GM19324 (cell line): ENCODE results near the gene XPO5.
"Not testable (repeated sequence)": the region's sequence is repeated elsewhere in the genome, so short reads cannot be mapped to it uniquely, and the experiment has no call there.

Experiments used
- ATAC-seq: cut with Tn5 transposase; IDR thresholded peaks from one replicate; pipeline ENCODE4 v1.9.1; 2021; ENCODE audit warnings: mild to moderate bottlenecking, moderate library complexity; ENCODE audit not compliant: unreplicated experiment, low FRiP score

XPO5 gene

DNA sequence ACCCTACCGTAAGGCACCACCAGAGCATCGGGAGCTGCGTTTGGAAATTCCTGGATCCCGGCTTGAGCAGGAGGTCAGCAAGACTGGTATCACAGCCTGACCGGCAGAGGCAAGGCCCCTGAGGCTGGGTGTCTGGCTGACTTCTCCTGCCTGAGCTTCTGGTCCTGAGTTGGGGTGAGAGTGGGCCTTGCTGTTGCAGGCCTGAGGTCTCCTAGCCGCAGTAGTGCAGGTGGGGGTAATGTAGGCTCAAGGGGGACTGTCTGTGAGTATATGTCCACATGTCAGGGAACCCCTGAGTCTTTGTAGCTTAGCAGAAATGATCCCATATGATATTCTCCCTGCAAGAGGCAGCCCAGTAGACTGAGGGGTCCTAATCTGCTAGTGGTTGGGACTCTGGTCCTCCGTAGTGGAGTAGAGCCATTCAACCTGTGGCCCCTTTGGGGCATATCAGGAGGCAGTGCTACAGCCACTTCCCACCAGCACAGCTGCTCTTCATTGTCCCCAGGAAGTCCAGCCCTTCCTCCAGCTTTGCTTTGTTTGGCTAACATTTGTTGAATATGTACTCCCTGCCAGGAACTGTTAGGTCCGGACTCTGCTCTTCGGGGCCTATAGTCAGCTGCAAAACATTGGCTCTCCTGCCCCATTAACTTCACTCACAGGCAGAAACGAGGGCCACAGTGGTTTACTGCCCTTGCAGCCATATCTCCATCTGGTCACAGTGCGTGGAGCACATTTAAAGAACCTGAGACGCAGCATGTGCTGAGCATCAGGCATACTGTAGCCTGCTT is 76.6 kb downstream of the XPO5 start:
- ATAC-seq: no peak

DNA sequence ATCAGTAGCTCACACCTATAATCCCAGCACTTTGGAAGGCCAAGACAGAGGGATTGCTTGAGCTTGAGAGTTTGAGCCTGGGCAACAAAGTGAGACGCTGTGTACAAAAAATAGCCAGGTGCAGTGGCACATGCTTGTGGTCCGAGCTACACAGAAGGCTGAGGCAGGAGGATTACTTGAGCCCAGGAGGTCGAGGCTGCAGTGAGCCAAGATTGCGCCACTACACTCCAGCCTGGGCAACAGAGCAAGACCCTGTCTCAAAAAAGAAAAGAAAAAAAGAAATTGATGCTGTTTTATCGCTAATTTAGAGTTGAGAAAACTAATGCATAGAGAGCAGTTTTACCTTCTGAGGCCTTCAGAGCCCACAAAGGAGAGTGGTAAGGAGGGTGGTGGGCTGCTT is 77.5 kb downstream of the XPO5 start:
- ATAC-seq: not testable (repeated sequence)

DNA sequence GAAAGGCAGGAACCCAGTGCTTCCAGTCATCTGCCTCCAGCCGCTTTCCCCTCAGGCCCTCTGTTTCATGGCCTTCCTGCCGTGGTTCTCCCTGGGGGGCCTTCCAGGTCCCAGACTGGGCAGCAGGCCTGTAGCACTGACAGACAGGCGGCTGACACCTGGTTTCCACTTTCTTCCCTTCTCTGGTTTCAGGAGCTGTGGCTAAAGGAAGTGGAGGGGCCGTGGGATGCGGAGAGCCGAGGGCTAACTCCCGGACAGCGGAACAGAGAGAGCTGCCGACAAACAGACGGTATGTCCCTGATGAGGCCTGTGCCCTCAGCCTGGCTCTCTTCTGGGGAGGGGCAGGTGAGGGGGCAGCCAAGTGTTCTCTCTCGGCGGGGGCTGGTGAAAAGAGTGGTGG is 78.1 kb downstream of the XPO5 start:
- ATAC-seq: no peak

DNA sequence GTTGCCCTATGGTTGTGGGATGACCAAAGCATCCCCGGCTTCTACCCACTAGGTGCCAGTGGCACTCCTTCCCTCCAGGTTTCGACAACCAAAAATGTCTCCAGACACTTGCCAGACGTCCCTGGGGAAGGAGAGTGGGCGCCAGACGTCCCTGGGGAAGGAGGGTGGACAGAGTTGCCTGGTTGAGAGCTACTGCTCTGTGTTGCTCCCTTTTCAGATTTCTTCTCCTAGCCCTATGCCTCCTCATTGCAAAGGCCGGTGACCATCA is 78.8 kb downstream of the XPO5 start:
- ATAC-seq: no peak

DNA sequence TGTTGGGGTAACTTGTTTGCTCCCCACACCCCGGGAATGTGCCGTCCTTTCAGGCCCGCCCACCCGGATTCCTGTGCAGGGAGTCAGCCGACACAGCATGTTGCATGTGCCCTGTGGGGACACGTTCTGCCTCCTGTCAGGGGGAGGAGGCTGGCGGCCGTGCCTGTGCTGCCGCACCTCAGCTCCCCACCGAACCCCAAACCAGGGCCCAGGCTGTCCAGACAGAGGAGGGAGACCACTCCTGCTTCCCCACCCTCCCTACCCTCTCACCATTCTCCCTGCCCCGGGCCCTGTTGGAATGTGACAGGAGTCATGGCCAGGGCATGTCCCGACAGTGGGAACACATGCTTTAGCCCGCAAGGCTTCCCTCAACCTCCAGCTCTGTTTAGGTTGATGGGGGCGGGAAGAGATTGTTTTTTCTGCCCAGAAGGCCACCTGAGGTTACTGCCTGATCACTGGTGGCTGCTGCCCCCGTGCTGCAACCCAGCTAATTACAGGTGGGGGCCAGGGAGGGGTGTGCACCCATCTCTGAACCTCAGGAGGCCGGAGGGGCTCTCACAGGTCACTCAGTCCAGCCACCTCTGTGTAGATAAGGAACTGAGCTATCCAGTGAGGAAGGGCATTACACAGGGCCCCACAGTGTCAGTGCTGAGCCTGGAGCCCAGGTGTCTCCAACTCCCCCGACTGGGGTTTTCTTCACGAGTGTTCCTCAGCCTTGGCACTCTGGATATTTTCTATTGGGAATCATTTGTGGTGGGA is 79.3 kb downstream of the XPO5 start:
- ATAC-seq: no peak

DNA sequence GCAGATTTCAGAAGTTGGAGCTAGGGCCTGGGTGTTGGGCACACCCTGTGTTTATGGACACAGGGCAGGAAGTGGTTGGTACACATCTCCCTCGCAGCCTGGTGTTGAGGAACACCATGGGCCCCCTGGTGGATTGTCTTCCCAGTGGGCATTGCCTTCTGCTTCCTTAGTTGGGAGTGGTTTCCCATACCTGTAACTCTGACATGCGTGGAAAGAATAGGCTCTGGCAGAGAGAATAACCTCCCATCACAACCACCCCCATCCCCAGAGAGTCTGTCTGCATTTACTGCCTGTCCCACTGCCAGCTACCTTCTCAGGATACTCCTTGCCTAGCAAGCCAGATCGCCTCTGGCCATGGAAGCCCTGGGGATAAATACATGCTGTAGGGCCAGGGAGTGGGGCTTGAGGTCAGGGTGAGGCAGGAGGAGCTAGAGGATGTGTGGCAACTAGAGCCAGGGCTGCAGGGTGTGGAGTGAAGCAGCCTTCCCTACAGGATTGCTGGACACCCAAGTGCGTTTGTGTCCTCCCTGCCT is 80.4 kb downstream of the XPO5 start:
- no peak for ATAC-seq

DNA sequence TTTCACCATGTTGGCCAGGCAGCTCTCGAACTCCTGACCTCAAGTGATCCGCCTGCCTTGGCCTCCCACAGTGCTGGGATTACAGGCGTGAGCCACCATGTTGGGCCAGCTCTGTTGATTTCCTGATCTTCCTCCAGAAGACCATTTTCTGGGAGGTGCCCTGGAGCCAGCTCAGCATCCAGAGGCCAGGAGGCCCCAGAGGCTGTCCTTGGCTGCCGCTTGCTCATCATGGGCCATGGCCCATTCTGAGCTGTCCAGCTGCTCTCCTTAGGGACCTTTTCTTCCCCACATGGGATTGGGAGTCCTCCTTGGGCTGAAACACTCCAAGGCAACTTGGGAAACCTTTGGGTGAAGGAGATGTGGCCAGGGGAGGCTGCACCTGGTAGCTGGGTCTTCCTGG is 81.1 kb downstream of the XPO5 start:
- no peak for ATAC-seq

DNA sequence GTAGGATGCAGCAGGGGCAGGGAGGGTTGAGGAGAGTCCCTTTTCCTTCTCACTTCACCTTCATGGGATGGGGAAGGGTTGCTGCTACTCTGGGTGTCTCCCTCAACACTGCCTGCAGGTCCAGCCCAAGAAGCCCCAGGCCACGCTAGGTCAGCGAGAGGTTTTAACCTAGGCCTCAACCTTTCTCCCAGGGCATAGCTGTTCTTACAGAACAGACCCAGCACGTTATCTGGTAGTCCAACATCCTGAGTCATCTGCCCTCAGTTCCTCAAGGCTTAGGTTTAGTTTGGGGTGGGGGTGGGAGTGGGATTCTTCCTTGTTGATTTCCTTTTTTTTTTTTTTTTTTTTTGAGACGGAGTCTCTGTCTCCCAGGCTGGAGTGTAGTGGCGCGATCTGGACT is 81.5 kb downstream of the XPO5 start:
- ATAC-seq: no peak

DNA sequence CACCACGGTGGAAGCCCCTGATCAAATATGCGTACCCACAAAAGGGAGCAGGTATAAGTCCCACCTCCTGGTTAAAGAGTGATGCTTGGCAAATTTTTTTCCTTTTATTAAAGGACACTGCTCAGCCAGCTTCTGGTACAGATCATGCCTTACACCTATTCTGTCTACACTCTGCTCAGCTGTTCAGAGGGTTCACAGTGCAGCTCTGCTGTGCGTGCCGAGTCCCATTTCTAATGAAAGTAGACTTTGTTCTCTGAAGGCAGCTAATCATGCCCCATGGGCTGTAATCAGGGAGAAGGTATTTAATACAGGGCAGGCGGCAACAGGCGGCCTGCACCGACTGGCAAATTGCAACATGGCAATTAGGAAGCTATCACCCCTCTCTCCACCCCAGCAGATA is 82.0 kb downstream of the XPO5 start:
- ATAC-seq: no peak

DNA sequence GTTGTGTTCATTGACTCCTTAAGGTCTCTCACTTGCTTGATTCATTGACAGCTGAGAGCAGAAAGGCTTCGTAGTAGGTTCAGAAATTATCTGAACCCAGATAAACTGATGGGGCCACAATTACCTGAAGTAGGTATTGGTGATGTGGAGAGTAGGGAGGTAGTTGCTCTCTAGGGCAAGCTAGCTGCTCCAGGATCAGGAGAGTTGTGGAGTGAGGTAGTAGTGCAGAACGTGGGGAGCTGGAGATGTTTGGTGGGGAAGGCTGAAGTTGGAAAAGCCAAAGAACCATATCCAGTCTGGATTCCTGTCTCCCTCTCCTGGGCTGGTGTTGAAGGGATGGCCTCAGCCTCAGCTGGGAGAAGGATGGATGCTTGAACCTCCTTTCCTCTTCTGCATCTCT is 82.6 kb downstream of the XPO5 start:
- ATAC-seq: no peak

DNA sequence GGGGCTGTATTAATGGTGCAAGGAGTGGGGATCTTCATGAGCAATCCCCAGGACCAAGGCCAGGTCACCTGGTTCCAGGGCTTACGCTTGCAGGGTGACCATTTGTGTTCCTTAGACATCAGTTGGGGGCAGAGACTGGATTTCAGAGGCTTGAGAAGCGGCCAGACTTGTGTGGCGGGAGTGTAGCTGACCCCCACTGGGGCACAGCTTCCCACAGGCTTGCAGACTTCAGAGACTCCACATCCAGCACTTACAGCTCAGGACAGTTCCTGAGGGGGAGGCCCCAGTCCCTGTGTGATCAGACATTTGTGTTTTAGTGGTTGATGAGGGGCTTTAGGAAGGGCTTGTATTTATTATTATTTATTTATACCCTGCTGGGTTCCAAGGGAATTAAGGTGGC is 83.2 kb downstream of the XPO5 start:
- ATAC-seq: no peak

DNA sequence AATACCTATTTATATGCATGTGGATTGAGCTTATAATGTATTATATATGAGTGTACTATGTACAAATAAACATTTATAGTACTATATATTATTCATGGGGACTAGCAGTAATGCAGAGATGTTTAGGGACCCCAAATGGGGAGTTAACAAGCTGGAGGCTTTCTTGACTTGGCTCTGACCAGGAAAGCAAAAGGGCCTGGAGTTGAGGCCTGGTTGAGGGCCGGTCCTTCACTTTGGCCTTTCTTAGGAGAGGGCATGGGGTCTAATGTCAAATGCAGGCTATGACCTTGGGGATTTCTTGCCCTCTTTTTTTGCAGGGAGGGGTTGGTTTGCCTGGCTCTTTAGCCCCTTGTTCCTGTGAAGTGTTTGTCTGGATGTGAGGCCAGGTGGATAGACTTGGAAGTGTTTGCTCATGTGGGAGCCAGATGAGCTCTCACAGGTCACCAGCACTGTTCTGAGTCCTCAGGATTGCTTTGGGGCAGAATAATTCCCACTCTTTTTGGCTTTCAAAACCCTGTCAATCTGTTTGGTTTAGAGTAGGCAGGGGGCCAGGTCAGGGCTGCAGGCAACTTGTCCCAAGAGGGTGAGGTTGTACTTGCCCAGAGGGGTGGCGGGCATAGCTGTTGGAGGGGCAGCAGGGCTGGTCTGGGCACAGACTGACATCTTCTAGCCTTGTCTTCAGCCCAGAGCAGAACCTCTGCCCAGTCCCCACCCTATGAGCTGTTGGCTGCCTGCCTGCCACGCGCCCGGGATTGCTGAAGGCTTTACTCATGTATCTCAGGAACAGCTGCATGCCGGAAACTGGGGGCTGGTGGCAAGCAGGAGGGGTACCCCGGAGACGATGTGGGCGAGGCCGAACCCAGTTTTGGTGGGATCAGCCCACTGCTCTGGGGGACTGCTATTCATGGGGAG is 83.8 kb downstream of the XPO5 start:
- ATAC-seq: no peak

DNA sequence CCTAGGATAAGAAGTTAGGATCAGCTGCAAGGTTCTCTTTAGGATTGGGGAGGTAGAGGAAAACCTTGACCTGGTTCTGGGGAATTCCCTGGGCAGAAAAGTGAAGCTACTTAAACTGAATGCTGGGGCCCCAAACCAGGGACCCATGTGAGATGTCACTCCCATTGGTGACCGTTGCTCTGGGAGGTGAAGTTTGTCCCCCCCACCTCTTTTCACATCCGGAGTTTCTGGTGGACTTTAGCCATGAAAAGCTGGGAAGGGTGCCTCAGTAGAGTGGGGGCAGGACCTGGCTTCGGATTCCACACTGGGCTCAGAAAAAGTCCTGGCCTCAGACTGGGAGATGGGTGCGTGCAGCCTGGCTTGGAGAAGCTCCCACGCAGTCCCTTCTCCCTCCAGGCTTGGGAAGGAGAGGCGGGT is 85.3 kb downstream of the XPO5 start:
- ATAC-seq: no peak

DNA sequence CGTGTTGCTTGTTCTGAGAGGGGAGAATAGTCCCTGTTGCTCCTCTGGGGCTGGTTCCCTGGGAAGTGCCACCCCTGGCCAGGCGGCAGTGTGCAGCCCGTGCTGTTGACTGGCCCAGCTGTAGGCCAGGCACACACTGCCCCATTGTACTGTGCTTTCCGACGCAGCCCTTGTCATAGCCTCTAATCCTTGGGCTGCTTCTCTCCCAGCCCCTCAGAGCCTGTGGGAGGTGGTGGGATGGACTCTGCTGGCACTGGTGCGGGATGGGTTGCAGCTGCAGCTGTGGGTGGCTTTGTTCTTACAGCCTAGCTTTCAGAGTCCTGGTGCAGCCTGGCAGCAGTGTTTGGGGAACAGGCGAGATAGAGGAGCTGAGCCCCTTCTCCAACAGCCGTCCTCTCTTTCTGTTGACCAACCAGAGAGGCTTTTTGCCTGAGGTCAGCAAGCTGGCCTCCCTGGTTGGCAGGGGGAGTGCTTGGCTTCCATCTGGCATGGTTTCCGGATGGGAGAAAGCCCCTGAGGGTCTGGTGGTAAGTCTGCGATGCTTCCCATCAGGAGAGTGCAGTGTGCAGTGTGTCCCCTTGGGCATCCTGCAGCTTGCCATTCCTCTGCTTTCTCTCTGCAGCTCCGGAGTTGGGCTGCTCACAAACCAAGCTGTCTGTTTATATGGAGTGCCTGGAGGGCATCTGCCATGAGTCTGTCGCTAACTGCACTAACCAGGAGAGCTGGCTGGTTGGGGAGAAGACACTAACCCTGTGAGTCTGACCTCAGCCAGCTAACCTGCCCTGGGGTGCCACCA is 86.4 kb downstream of the XPO5 start:
- ATAC-seq: no peak

DNA sequence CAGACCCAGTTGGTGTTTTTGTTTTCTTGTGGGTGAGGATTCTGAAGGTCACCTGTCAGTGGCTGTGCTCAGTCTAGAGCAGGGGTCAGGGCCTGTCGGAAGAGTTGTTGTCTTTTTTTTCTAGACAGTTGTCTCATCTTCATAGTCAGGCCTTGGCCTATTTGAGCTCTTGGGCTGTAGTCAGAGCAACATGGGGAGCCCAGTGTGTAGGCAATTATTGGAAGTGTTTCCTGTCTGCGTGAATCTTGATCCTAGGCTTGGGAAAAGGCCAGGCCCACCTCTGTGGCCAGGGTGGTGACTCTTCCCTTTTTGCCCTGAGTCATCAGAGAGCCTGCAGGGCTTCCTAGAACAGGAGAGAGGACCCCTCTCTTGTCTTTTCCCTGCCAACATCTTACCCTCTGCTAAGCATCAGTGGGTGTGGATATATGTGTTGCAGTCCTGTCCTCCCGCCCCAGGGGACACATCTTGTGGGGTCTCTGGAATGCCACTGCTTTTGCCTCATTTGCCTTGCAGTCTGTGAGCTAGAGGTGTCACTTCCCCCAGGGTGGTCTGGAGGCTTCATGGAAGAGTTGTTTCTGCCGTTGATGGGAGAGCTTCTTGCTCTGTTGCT is 87.1 kb downstream of the XPO5 start:
- ATAC-seq: no peak

DNA sequence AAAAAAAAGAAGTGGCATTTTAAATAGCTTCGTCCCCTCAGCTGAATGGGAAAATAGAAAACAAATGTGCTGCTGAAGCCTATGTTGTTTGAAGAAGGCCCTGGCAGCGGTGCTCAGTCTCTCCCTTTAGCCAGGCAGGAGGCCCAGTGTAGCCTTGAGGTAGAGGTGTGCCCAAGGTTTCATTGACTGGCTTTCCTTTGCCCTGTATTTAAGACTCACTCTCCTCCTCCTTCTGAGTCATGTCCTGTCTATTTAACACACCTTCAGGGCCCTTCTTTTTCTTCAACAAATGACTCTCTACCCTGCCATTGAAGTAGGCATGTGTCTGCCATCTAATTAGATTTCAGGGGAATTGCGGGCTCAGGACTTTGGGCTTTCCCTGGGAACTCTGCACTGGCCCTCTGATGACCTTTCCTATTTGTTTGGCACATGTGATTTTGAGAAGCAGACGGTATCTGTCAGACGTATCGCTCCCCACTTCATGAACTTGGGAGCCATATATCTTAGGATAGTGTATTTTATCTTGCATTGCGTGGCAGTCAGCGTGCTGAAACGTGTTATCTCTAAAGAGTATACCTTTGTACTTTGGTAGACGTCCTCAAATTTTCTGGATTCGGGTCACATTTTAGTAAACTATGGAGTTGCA is 94.1 kb downstream of the XPO5 start:
- ATAC-seq: no peak

DNA sequence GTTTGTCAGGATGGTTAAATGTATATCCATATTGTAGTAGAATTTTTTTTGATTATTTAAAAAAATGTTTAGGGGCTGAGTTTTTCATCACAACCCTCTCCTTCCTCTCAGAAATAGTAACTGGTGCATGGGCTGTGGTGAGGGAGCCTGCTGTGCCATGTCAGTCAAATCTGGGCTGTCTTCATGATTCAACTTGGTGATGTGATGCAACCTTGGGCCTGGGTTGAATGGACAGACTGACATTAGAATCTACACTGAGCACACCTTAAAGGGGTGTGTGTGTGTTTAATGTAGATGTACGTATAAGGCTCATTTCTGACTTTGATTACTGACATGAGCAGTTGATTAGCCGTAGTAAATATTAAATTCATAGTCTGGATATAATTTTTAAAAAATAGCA is 94.8 kb downstream of the XPO5 start:
- no peak for ATAC-seq

DNA sequence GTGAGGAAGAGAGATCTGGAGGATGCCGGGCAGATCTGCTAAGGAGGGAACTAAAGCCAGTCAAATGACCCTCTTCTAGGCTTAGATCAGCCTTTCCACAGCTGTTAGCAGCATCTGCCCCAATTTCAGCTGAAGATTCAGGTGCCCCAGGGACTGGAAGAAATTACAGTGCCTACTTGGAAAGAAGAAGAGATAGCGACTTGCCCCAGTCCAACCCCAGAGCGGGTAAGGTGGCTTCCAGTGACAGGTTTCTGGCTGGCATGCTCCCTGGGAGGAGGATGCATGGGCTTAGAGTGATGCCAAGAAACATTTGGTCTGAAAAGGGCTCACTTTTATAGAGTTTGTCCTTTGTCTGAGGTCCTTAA is 97.8 kb downstream of the XPO5 start:
- ATAC-seq: no peak

DNA sequence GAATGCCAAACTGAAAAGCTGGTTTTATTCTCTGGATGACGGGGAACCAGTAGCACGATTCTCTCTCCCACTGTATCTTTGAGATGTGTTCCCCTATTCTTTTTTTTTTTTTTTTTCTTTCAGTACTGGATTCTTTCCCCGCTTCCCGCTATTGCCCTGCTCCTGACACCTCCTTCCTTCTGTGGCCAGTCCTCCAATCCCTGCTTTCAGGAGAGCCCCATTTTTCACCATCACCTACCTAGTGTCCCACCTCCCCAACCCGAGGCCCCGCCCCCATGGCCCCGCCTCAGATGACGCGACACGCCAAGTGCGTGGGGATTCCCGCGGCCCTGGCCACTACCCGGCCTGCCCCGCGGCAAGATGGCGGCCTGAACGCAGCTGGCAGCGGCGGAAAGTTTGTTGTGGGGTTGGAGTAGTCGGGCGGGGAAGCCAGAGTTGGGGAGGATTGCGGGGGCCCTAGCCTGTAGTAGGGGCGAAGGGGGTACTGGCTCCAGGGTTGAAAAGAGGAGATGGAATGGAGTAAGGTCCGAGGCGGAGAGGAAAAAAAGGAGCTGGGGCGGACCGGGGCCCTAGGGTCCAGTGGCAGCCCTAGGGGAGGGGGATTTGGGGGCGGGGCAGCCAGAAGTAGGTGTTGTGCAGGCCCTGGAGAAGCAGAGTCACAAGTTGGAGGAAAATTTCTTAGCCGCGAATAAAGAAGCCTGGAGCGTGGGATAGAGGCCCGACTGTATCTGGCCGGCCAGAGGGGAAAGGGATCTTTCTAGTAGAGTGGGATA is 98.4 kb downstream of the XPO5 start, which contains the start of gene TJAP1:
Gene TJAP1, plus strand, starts transcription at position 336 of the 773 bp plus-strand sequence. CDS start 21,432 bp downstream, outside the sequence.
- peak; percentile 91 for ATAC-seq
